Kidney (tissue), 14 donors: ENCODE measurements around the gene ARHGEF10L. TPM values are rescaled to one million over a fixed set of nuclear protein-coding genes. Genes with fewer than 3 reads are reported as not detected.

Experiments used
- DNase-seq, 5 donors: peaks; one replicate each; pipeline ENCODE4 v3.0.0-alpha.2; 2013 to 2020
- FAIRE-seq: peaks from 2 replicates; lab custom pipeline; 2012; peaks lifted over from hg19 to GRCh38; lab: Jason Lieb, UNC
- H3K27ac ChIP-seq, 2 donors: one replicate each; pipeline ENCODE4 v1.7.0; 2013; ENCODE audit warnings: low read depth in 2 of 2, low read length in 2 of 2, inconsistent platforms in 1 of 2
- H3K27me3 ChIP-seq: one replicate; pipeline ENCODE4 v1.7.1; 2013; ENCODE audit warnings: low read length, inconsistent platforms; ENCODE audit not compliant: control insufficient read depth, insufficient read depth
- H3K36me3 ChIP-seq, 3 donors: one replicate each; pipeline versions ENCODE4 v1.7.0 to v1.7.1; 2013; ENCODE audit warnings: low read length in 3 of 3, control low read depth in 1 of 3, inconsistent platforms in 1 of 3; ENCODE audit not compliant: insufficient read depth in 3 of 3, control insufficient read depth in 2 of 3
- H3K4me1 ChIP-seq, 3 donors: one replicate each; pipeline versions ENCODE4 v1.7.0 to v1.7.1; 2013; ENCODE audit warnings: low read length in 3 of 3, inconsistent platforms in 1 of 3, low read depth in 1 of 3; ENCODE audit not compliant: control insufficient read depth in 2 of 3, insufficient read depth in 2 of 3
- H3K4me3 ChIP-seq, 3 donors: one replicate each; pipeline versions ENCODE4 v1.7.0 to v1.8.1; 2013; ENCODE audit warnings: low read length in 3 of 3, control low read depth in 1 of 3, inconsistent platforms in 1 of 3
- H3K9ac ChIP-seq, 3 donors: one replicate each; pipeline versions ENCODE4 v1.7.0 to v1.7.1; 2013; ENCODE audit warnings: low read length in 3 of 3, control low read depth in 1 of 3, inconsistent platforms in 1 of 3
- H3K9me3 ChIP-seq, 3 donors: one replicate each; pipeline versions ENCODE4 v1.7.0 to v1.7.1; 2013; ENCODE audit warnings: low read length in 3 of 3, control low read depth in 1 of 3, inconsistent platforms in 1 of 3; ENCODE audit not compliant: control insufficient read depth in 2 of 3, insufficient read depth in 1 of 3
- intact Hi-C: fragments of 100-400 bp; cut with DNase I; formaldehyde crosslinking; loops from one replicate; pipeline ENCODE4 v1.11.1; 2022
- polyA plus RNA-seq: library from polyadenylated mRNA; stranded (reverse); fragments of 350-450 nt; fragmentation: Illumina TruSeq; extraction: RNeasy Lipid Tissue Mini Kit (QIAGEN cat#74804); gene quantifications from one replicate; pipeline ENCODE4 v1.2.3, GENCODE V29; 2014; ENCODE audit warnings: low read depth, low replicate concordance; ENCODE audit not compliant: insufficient read depth
- total RNA-seq: library from RNA; stranded (reverse); fragmentation: NEBNext Ultra II Directional; extraction: Animal tissue kit (Norgen Biotek cat#: 25700); gene quantifications from one replicate; pipeline ENCODE4 v1.2.1, GENCODE V29; 2021
- TF ChIP-seq, protein P1 (sequence below): IDR thresholded peaks from 3 replicates; pipeline ENCODE4 v1.5.1; 2012; ENCODE audit warnings: mild to moderate bottlenecking, moderate library complexity, borderline replicate concordance; ENCODE audit not compliant: insufficient read depth; ENCODE audit errors: extremely low read depth
- donor health status: control.
- donor health status: control.
- donor health status: control.
- donor health status: control.
- donor health status: control.
- donor health status: DM: yes; HTN: yes; CAD: no.
- donor health status: Normal renal cell carcinoma (clear cell type).

Gene ARHGEF10L
- total and polyA plus RNA-seq, 2 donors from 2014 or later, result 40.8 to 91.9 TPM

- H3K36me3 ChIP-seq, result peaks cover 5 to 83% (median 49%) of the 10 kb centered on the region in 3 donors
- H3K9ac ChIP-seq, result no peak overlapping the region
- H3K9me3 ChIP-seq, result no peaks in the 10 kb centered on the region
- no peak overlapping the region for H3K4me3 ChIP-seq
- H3K4me1 ChIP-seq, result no peaks in the 10 kb centered on the region
- DNase-seq (no peak), FAIRE-seq (no peak)
- TF ChIP-seq, protein P1, sequence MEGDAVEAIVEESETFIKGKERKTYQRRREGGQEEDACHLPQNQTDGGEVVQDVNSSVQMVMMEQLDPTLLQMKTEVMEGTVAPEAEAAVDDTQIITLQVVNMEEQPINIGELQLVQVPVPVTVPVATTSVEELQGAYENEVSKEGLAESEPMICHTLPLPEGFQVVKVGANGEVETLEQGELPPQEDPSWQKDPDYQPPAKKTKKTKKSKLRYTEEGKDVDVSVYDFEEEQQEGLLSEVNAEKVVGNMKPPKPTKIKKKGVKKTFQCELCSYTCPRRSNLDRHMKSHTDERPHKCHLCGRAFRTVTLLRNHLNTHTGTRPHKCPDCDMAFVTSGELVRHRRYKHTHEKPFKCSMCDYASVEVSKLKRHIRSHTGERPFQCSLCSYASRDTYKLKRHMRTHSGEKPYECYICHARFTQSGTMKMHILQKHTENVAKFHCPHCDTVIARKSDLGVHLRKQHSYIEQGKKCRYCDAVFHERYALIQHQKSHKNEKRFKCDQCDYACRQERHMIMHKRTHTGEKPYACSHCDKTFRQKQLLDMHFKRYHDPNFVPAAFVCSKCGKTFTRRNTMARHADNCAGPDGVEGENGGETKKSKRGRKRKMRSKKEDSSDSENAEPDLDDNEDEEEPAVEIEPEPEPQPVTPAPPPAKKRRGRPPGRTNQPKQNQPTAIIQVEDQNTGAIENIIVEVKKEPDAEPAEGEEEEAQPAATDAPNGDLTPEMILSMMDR, result no peak
- H3K27me3 ChIP-seq, result no peaks in the 10 kb centered on the region
- intact Hi-C loops, result no loop called here
- H3K27ac ChIP-seq, result no peak overlapping the region
Observed at GRCh38 chr1:17654519-17654918, 115.0 kb downstream of the ARHGEF10L start.

- Histone ChIP-seq H3K9ac (no peak overlapping the region), H3K4me3 (no peak overlapping the region), H3K36me3 (peaks cover 5 to 81% (median 50%) of the 10 kb centered on the region in 3 donors), H3K9me3 (no peaks in the 10 kb centered on the region), H3K27me3 (no peaks in the 10 kb centered on the region), H3K4me1 (no peaks in the 10 kb centered on the region), H3K27ac (no peak overlapping the region)
- intact Hi-C loops, result no loop called here
- FAIRE-seq, result no peak
- DNase-seq, result no peak
- TF ChIP-seq, protein P1, result no peak
Observed at GRCh38 chr1:17655169-17655568, 115.7 kb downstream of the ARHGEF10L start.

DNA sequence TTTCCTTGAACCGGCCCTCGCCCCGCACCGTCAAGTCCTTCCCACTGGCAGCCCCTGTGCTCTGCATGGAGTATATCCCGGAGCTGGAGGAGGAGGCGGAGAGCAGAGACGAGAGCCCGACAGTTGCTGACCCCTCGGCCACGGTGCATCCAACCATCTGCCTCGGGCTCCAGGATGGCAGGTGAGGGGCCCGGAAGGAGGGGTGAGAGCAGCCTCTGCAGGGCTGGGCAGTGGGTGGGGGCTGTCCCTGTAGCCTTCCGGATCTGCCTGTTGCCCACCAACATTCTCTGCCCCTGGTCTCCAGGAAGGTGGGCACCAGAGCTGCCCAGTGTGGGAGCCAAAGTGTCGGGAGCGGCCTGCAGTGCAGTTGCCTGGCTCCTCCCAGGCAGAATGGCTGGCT, 116.4 kb downstream of the ARHGEF10L start:
- intact Hi-C loops, result no loop called here
- no peak for FAIRE-seq
- H3K9me3 ChIP-seq, result no peaks in the 10 kb centered on the region
- TF ChIP-seq, protein P1, result no peak
- no peak overlapping the region for H3K4me3 ChIP-seq
- no peaks in the 10 kb centered on the region for H3K27me3 ChIP-seq
- no peak overlapping the region for H3K27ac ChIP-seq
- H3K36me3 ChIP-seq, result peaks cover 5 to 79% (median 50%) of the 10 kb centered on the region in 3 donors
- no peaks in the 10 kb centered on the region for H3K4me1 ChIP-seq
- no peak for DNase-seq
- H3K9ac ChIP-seq, result no peak overlapping the region

DNA sequence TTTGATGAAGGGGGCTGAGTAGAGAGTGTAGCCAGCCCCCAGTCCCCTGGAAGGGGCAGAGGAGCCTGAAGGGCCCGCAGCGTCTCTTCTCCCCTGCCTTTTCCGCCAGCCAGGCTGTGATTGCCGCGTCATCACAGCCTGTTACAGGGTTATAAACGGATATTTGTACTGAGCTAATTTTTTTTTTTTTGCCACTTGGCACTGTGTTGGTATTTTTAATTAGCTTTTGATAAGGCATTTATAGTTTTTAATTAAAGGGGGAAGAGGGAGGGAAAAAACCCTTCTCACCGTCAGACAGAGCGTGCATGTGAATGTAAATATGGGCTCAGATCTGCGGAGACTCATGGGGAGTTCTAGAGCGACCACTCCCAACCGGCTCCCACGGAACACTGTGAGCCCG, 117.9 kb downstream of the ARHGEF10L start:
- intact Hi-C loops, result no loop called here
- Histone ChIP-seq H3K9me3 (no peaks in the 10 kb centered on the region), H3K36me3 (peaks cover 5 to 75% (median 43%) of the 10 kb centered on the region in 3 donors), H3K4me1 (no peaks in the 10 kb centered on the region), H3K27ac (no peak overlapping the region), H3K4me3 (no peak overlapping the region), H3K27me3 (no peaks in the 10 kb centered on the region), H3K9ac (no peak overlapping the region)
- DNase-seq (no peak), FAIRE-seq (no peak)
- TF ChIP-seq, protein P1, result no peak
